Fibroblast of lung (primary cell): ENCODE data around the gene LDLRAD4. TPM values are rescaled to one million over a fixed set of nuclear protein-coding genes. Genes with fewer than 3 reads are reported as not detected.

ENCODE experiments used
- DNase-seq, 2 donors: peaks; one replicate each; pipeline versions ENCODE4 v3.0.0 to v3.0.0-alpha.2; 2010; ENCODE audit warnings: low read depth in 2 of 2
- H2AFZ ChIP-seq: 2 replicates; pipeline ENCODE4 v1.5.1; 2012; ENCODE audit warnings: low read length, control low read depth, inconsistent platforms
- H3K27ac ChIP-seq: 2 replicates; pipeline ENCODE4 v1.5.1; 2011; ENCODE audit warnings: low read length, control low read depth; ENCODE audit not compliant: insufficient read depth
- H3K27me3 ChIP-seq: 2 replicates; pipeline ENCODE4 v1.5.1; 2011; ENCODE audit warnings: mild to moderate bottlenecking, low read length; ENCODE audit not compliant: control insufficient read depth, insufficient read depth
- H3K36me3 ChIP-seq: 2 replicates; pipeline ENCODE4 v1.5.1; 2011; ENCODE audit warnings: low read length; ENCODE audit not compliant: control insufficient read depth, insufficient read depth
- H3K4me1 ChIP-seq: 2 replicates; pipeline ENCODE4 v1.5.1; 2011; ENCODE audit warnings: low read length; ENCODE audit not compliant: control insufficient read depth, insufficient read depth; ENCODE audit errors: extremely low read depth
- H3K4me2 ChIP-seq: 2 replicates; pipeline ENCODE4 v1.5.1; 2011; ENCODE audit warnings: low read length, control low read depth; ENCODE audit not compliant: insufficient read depth; ENCODE audit errors: extremely low read depth
- H3K4me3 ChIP-seq, 4 experiments: fragments of 200-600 bp in 1 of 4; sonication (generic) in 1 of 4; replicated peaks in 1 of 4; 2 replicates each; pipeline ENCODE4 v1.5.1; 2011 to 2016; ENCODE audit warnings: low read length in 4 of 4, low read depth in 3 of 4, mild to moderate bottlenecking in 3 of 4, control low read depth in 2 of 4, inconsistent platforms in 1 of 4, mixed read lengths in 1 of 4; ENCODE audit not compliant: insufficient read depth in 1 of 4; ENCODE audit errors: control extremely low read depth in 1 of 4
- H3K79me2 ChIP-seq: 2 replicates; pipeline ENCODE4 v1.5.1; 2012; ENCODE audit warnings: mild to moderate bottlenecking, low read length, inconsistent platforms; ENCODE audit not compliant: control insufficient read depth, insufficient read depth
- H3K9ac ChIP-seq: 2 replicates; pipeline ENCODE4 v1.5.1; 2011; ENCODE audit warnings: mild to moderate bottlenecking, low read length, control low read depth; ENCODE audit not compliant: insufficient read depth
- H3K9me3 ChIP-seq: 2 replicates; pipeline ENCODE4 v1.5.1; 2012; ENCODE audit warnings: low read depth, low read length; ENCODE audit not compliant: control insufficient read depth, insufficient read depth
- H4K20me1 ChIP-seq: 2 replicates; pipeline ENCODE4 v1.5.1; 2011; ENCODE audit warnings: low read length; ENCODE audit not compliant: control insufficient read depth, insufficient read depth; ENCODE audit errors: extremely low read depth
- EZH2 ChIP-seq: IDR thresholded peaks from 2 replicates; pipeline ENCODE4 v1.5.1; 2012; ENCODE audit warnings: low read length, control low read depth, mild to moderate bottlenecking; ENCODE audit errors: missing control alignments
- polyA plus RNA-seq, 2 donors: library from polyadenylated mRNA; depleted of rRNA in 1 of 2; stranded (reverse) in 1 of 2; unstranded in 1 of 2; fragments of >200 nt; gene quantifications; 2 replicates each; pipeline ENCODE4 v1.2.1, GENCODE V29; 2011 to 2012; ENCODE audit warnings: missing spikeins in 1 of 2
- total RNA-seq: library from RNA; depleted of rRNA; stranded (reverse); fragments of >200 nt; gene quantifications from 2 replicates; pipeline ENCODE4 v1.2.1, GENCODE V29; 2014
- TF ChIP-seq, protein P1 (sequence below), 2 donors: IDR thresholded peaks in 1 of 2; conservative IDR thresholded peaks in 1 of 2; 1 replicate in 1 of 2; 2 replicates in 1 of 2; pipeline ENCODE4 v1.5.1; 2011 to 2012; ENCODE audit warnings: low read length in 2 of 2, control low read depth in 1 of 2, inconsistent platforms in 1 of 2, low read depth in 1 of 2, mild to moderate bottlenecking in 1 of 2

The LDLRAD4 gene
- total and polyA plus RNA-seq, 2 donors (not counting 1 experiment from before 2014, with no cell fraction given) = not detected

DNA sequence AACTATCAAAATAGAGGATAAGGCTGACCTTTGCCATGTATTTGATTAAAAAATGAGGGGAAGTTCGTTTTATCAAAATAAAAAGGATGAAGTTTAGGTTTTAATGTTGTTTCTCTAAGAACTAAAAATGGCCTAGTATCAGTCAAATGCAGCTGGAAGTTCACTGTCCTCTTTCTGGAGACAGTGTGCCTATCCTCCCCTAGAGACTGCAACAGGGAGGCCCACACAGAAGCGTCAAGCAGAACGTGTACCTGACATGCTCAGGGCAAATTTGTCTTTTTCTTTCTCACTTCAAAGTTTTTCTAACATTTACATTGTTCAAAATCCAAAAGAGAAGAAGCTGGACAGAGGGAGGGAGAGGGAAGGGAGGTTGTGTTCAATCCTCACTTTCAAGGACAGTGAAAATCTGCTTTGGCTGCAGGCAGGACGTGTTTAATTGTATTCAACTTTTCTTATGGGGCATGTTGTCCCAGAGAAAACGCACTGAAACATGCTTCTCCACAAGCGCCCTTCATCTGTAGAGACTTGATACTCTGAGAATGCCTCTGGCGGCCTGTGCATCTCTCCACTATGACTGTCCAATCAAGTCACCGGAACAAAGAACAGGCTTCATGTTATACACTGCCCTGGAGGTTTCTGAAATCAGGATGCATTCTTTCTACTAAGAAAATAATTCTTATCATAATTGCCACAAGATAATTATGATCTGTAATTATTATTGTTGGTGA is 442.7 kb downstream of the LDLRAD4 start:
- Histone ChIP-seq H2AFZ (no peak overlapping the region), H3K4me2 (no peak overlapping the region), H3K4me1 (no peaks in the 10 kb centered on the region)

DNA sequence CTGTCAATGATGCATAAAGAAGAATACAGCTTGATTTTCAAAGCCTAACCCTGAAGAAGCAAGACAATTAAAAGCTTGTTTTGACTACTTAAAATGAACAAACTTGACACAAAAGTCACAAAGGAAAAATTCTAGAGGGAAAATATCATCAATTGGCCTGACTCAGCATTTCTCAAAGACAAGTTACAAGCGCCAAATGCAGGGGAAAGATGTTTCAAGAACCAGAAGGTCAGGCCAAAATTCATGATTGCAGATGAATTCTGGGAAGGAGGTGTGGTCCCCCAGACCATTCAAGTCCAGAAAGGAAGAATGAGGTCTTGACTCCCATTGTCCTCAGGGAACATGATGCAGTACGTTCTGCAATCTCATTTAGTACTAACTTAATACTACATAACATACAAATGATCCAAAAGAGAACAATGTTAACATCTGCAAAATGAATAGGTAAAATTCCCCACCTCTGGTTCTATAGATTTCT is 443.3 kb downstream of the LDLRAD4 start:
- no peaks in the 10 kb centered on the region for H4K20me1 ChIP-seq
- no peak overlapping the region for H3K9ac ChIP-seq
- no peak overlapping the region for H3K4me3 ChIP-seq
- no peak overlapping the region for H3K4me2 ChIP-seq
- TF ChIP-seq, protein P1, sequence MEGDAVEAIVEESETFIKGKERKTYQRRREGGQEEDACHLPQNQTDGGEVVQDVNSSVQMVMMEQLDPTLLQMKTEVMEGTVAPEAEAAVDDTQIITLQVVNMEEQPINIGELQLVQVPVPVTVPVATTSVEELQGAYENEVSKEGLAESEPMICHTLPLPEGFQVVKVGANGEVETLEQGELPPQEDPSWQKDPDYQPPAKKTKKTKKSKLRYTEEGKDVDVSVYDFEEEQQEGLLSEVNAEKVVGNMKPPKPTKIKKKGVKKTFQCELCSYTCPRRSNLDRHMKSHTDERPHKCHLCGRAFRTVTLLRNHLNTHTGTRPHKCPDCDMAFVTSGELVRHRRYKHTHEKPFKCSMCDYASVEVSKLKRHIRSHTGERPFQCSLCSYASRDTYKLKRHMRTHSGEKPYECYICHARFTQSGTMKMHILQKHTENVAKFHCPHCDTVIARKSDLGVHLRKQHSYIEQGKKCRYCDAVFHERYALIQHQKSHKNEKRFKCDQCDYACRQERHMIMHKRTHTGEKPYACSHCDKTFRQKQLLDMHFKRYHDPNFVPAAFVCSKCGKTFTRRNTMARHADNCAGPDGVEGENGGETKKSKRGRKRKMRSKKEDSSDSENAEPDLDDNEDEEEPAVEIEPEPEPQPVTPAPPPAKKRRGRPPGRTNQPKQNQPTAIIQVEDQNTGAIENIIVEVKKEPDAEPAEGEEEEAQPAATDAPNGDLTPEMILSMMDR (conservative IDR thresholded peaks at IDR 0.05 in 1 of 2, IDR thresholded peaks at IDR 0.05 in 1 of 2; ENCODE audit: low read depth in 1 of 2, low read length in 2 of 2) = no peak
- no peak for TF ChIP-seq EZH2
- no peaks in the 10 kb centered on the region for H3K4me1 ChIP-seq
- H3K79me2 ChIP-seq = no peaks in the 10 kb centered on the region
- DNase-seq = no peak
- no peaks in the 10 kb centered on the region for H3K9me3 ChIP-seq
- H3K36me3 ChIP-seq = no peaks in the 10 kb centered on the region
- H3K27me3 ChIP-seq = no peaks in the 10 kb centered on the region
- H2AFZ ChIP-seq = no peak overlapping the region
- no peak overlapping the region for H3K27ac ChIP-seq

More for the DNA sequence above, 442.7 kb downstream of the LDLRAD4 start:
- Histone ChIP-seq H3K4me3 (no peak overlapping the region), H3K27ac (no peak overlapping the region), H4K20me1 (no peaks in the 10 kb centered on the region), H3K79me2 (no peaks in the 10 kb centered on the region), H3K9me3 (no peaks in the 10 kb centered on the region), H3K27me3 (no peaks in the 10 kb centered on the region), H3K9ac (no peak overlapping the region), H3K36me3 (no peaks in the 10 kb centered on the region)
- DNase-seq = no peak
- TF ChIP-seq, protein P1 (conservative IDR thresholded peaks at IDR 0.05 in 1 of 2, IDR thresholded peaks at IDR 0.05 in 1 of 2; ENCODE audit: low read depth in 1 of 2, low read length in 2 of 2) = no peak
- no peak for TF ChIP-seq EZH2

DNA sequence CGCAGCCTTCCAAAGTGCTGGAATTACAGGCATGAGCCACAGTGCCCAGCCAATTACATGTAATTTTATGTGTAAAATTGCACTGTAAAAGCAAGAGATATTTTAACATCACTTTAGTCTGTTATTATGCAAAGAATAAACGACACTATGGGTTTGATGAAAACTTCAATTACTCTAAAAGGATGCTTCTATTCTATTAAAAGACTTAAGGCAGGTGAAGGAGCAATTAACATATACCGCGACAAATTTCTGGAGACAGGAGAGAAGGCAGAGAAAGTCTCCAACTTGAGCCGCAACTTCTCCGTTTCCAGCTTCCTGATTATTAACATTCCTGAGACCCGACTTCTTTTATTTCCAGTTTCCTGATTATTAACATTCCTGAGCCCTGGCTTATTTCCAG is 454.1 kb downstream of the LDLRAD4 start:
- H2AFZ ChIP-seq = no peak overlapping the region
- no peak for TF ChIP-seq EZH2
- TF ChIP-seq, protein P1 (conservative IDR thresholded peaks at IDR 0.05 in 1 of 2, IDR thresholded peaks at IDR 0.05 in 1 of 2; ENCODE audit: low read depth in 1 of 2, low read length in 2 of 2) = no peak
- DNase-seq = no peak
- H3K79me2 ChIP-seq = no peaks in the 10 kb centered on the region
- no peaks in the 10 kb centered on the region for H4K20me1 ChIP-seq
- H3K36me3 ChIP-seq = no peaks in the 10 kb centered on the region
- H3K27ac ChIP-seq = no peak overlapping the region
- no peak overlapping the region for H3K4me3 ChIP-seq
- H3K4me2 ChIP-seq = no peak overlapping the region
- H3K9ac ChIP-seq = no peak overlapping the region
- no peaks in the 10 kb centered on the region for H3K9me3 ChIP-seq
- no peaks in the 10 kb centered on the region for H3K4me1 ChIP-seq
- H3K27me3 ChIP-seq = no peaks in the 10 kb centered on the region
